Hematopoietic multipotent progenitor cell treated with erythropoietin and hydrocortisone succinate and interleukin-3 and kit ligand, for 17 days (in vitro differentiated cells): ENCODE measurements around the gene SPATA2L.
A peak's percentile ranks its signal among the peaks of the same experiment; 100 is the strongest.

Source experiments
- DNase-seq: peaks from one replicate; pipeline ENCODE4 v3.0.0-alpha.2; 2015; ENCODE audit warnings: low spot score

Gene SPATA2L

GRCh38 chr16:89729293-89729692 lies 27.8 kb upstream of the SPATA2L start:
- DNase-seq = no peak

- no peak for DNase-seq
Measured at GRCh38 chr16:89727406-89728120, 26.1 kb upstream of the SPATA2L start.

GRCh38 chr16:89723279-89724250 lies 22.1 kb upstream of the SPATA2L start:
- DNase-seq = no peak

DNA sequence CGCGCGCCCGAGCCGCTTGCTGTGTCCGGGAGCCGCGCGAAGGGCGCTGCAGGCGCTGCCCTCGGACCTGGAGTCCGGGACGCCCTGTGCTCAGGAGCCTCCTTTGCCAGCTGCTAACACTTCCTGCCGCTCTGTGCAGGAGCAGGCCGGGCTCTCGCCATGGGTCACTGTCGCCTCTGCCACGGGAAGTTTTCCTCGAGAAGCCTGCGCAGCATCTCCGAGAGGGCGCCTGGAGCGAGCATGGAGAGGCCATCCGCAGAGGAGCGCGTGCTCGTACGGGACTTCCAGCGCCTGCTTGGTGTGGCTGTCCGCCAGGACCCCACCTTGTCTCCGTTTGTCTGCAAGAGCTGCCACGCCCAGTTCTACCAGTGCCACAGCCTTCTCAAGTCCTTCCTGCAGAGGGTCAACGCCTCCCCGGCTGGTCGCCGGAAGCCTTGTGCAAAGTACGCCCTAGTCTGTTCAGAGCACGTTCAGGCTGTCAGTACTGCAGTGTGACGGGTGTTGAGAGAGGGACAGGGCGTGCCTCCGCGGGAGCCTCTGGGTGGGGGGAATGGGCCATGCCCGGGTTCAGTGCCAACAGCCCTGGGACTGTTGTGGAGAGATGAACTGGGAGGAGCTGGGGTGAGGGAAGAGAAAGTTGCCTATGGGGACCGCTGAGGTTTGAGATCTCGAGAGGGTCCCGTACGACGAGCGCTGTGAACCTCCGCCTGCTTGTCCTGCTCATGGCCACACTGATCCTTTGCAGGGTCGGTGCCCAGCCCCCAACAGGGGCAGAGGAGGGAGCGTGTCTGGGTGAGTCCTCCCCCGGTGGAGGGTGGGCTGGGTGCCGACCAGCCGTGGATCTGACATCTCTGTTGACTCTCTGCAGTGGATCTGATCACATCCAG lies 21.1 kb upstream of the SPATA2L start:
- peak; percentile 46 for DNase-seq

GRCh38 chr16:89721546-89722391 lies 20.3 kb upstream of the SPATA2L start:
- no peak for DNase-seq

GRCh38 chr16:89720813-89721545 lies 19.5 kb upstream of the SPATA2L start, which contains the start of the genes VPS9D1 and ZNF276:
TSS of gene VPS9D1 (minus strand) at chr16:89720898. CDS start at chr16:89720861, 37 bp downstream.
TSS of gene ZNF276 (plus strand) at chr16:89721537. CDS start at chr16:89721641, 104 bp downstream.
- peak; percentile 56 for DNase-seq

DNA sequence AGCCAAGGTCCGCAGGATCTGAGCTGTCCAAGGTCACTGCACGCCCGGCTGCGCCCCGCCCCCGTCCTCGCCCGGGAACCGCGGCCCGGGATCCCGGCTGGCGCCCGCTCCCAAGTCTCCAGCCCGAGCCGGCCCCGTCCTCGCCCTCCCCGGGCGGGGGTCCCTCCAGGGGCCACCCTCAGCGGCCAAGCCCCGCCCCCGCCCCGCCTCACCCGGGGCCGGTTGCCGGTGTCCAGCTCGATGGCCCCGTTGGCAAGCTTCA lies 19.0 kb upstream of the SPATA2L start:
- DNase-seq = peak; percentile 17

- DNase-seq = peak; percentile 19
Measured at GRCh38 chr16:89717688-89718505, 16.4 kb upstream of the SPATA2L start.

GRCh38 chr16:89716916-89717687 lies 15.6 kb upstream of the SPATA2L start:
- DNase-seq = no peak

DNA sequence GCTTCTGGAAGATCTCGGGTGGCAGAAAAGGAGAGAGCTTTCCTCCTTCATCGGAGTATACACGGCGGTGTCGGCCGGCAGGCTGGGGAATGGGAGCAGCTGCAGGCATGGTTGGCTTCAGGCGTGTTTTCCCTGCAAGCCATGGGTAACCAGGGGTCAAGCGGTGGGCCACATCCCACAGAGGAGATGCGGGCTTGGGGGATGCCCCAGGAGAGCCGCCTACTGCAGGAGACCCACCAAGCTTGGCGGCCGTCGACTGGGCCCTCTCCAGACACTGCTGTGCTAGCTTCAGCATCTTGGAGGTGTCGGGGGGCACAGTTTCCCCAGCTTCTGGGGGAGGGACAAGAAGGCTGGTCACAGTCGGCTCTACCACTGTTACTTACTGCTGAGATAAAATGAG lies 15.0 kb upstream of the SPATA2L start:
- no peak for DNase-seq

DNA sequence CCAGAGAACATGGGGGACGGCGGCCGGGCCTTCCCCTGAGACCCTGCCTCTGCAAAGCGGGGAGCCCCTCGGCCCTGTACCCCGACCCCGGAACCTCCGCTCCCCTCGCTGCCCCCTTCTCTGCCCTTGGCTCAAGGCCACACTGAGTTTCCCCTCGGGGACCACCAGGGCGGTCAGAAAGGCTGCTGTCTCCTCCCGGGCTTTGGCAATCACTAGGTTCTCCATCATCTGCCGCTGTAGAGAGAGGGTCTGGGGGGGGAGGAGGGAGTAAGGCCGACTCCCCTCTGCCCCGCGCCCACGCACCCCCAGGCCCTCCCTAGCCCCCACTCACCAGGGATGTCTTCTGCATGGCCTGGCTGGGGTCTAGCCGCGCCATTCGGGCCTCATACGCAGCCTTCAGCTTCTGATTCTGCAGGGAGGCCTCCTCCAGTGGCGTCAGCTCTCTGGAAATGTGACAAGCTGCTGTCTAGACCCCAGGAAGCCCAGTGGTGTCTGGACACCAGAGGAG lies 10.8 kb upstream of the SPATA2L start:
- DNase-seq = no peak

DNA sequence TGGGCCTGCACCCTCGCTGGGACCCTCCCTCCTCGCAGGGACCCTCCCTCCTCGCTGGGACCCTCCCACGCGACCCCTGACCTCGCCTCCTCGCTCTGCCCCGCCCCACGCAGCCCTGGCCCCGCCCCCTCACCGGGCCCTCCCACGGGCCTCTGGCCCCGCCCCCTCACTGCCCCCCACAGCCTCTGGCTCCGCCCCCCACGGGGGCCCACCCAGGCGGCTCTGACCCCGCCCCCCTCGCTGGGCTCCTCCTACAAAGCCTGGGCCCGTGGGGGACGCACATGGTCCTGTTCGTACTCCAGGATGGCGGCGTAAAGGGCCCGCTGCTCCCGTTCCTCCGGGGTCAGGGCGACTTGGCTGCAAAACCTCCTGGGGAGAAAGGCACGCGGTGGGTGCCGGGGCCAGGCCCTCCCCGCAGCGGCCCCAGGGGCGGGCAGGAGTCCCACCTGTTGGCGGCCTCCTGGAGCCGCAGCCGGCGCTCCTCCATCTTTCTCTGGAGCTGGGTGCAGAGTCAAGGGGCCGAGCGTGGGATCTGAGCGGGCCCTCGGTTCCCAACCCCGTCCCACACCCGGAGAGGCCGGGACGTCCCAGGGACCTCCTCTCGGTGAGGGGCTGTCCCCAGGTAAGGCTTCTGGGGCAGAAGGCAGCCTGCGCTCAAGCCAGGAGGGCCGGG lies 10.2 kb upstream of the SPATA2L start:
- DNase-seq = peak; percentile 60

GRCh38 chr16:89710709-89711564 lies 9.4 kb upstream of the SPATA2L start:
- no peak for DNase-seq

DNA sequence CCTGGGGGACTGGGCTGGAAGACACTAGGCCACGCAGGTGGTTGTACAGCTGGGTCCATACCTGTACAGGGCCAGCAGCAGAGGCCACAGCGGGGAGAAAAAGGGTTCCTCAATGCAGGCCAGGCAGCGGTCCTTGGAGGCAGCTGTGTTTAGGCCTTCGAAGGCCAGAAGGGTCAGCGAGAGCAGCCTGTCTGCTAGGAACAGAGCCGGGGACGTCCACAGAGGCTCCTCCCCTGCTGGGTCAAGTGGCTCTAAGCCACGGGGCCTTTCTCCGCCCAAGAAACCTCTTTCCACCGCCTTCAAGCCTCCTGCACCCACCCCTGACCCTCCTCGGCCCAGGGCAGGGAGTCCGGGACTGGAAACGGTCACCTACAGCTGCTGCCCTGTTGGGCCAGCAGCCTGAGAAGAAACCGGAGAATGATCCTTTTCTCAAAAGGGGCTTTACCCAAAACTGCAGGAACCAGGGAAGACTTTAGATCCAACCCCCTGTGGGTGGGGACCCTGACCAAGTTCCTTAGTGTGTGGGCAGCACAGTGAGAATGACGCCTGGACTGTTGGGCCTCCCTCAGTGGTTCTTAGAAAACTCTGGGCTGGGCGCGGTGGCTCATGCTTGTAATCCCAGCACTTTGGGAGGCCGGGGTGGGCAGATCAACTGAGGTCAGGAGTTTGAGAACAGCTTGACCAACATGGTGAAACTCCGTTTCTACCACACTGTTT lies 8.4 kb upstream of the SPATA2L start:
- no peak for DNase-seq

DNA sequence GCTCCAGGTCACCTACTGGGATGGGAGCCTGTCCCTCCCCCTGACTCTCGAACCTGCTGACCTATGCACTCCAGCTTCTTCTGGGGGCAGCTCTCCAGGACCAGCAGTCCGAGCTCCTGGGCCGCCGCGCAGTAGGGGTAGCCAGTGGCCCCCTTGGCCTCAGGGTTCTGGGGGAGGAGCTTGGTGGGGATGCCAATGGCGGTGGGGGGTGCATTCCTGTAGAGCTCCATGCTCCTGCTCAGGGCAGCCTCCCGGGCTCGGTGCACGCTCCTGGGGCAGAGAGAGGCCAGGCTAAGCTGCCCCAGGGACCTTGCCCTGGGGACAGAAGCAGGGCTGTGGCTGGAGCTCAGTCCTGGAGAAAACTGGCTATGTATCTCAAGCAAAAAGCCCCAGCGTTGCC lies 7.7 kb upstream of the SPATA2L start:
- DNase-seq = no peak

- DNase-seq = no peak
Measured at GRCh38 chr16:89708481-89708931, 7.0 kb upstream of the SPATA2L start.
